Activated naive CD4-positive, alpha-beta T cell treated with Interleukin-2 at 50 U/mL for 16 hours (primary cell): ENCODE data around the gene TENT5D.
"Not testable (repeated sequence)": the region's sequence is repeated elsewhere in the genome, so short reads cannot be mapped to it uniquely, and the experiment has no call there.

Experiments
- DNase-seq: peaks from one replicate; pipeline ENCODE4 v3.0.0-alpha.2; 2020

TENT5D gene

DNA sequence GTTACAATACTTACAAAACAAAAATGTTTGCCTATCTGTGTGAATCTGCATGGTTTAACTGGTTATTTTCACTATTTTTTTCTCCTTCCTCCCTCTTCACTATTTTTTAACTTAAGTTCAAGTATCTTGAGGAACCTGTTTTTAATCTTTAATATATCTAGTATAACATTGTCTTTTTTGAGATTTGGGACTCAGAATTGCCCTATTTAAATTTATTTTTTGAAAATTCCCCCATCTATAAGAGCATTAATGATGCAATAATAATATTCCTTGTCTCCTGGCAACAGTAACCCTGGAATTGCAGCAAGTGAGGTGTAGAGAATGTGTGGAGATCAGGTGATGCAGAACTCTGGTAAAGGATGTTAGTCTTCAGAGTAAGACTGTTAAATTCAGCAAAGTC is at the start of gene TENT5D:
TENT5D (plus strand) TSS at position 301 of the 400 bp plus-strand sequence. CDS start 22,093 bp downstream, outside the sequence.
- no peak for DNase-seq

DNA sequence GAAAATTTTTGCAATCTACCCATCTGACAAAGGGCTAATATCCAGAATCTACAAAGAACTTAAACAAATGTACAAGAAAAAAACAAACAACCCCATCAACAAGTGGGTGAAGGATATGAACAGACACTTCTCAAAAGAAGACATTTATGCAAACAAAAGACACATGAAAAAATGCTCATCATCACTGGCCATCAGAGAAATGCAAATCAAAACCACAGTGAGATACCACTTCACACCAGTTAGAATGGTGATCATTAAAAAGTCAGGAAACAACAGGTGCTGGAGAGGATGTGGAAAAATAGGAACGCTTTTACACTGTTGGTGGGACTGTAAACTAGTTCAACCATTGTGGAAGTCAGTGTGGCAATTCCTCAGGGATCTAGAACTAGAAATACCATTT is 34.6 kb upstream of the TENT5D start:
- not testable (repeated sequence) for DNase-seq

DNA sequence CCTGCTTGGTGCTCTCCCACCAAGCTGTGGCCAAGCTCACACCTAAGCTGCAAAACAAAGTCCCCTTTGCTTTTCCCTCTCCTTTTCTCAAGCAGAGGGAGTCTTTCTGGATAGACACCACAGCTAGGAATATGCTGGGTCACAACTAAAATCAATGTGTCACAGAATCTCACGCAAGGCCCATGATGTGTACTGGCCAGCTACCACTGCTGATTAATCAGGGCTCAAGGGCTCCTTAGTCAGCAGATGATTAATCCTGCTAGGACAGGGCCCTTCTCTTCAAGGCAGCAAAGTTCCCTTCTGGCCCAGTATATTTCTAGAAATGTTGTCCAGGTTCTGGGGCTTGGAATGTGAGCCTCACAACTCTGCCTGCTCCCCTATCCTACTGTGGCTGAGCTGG is 32.0 kb upstream of the TENT5D start:
- DNase-seq, result no peak

DNA sequence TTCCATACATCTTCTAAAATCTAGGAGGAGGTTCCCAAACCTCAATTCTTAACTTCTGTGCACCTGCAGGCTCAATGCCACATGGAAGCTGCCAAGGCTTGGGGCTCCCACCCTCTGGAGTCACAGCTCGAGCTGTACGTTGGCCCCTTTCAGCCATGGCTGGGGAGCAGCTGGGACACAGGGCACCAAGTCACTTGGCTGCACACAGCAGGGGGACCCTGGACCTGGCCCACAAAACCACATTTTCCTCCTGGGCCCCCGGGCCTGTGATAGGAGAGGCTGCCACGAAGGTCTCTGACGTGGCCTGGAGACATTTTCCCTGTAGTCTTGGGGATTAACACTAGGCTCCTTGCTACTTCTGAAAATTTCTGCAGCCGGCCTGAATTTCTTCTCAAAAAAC is 8.2 kb upstream of the TENT5D start:
- no peak for DNase-seq

DNA sequence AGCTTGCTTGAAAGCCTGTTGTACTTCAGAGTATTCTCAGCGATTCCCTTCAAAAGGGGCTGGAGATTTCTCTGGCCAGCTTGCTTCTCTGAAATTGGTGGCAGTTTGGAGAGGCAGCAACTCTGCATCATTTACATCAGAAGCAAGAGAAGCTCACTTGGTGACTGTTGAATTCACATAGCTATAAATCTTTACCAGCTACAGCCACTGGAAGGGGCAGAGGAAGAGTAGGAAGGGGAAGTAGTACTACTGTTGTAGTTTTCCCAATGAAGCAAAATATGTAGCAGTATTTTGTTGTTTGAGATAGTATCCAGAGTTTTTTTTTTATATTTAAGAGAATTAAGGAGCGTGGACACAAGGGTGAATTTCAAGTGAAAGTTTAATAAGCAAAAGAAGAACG is 2.8 kb downstream of the TENT5D start:
- DNase-seq, result no peak

DNA sequence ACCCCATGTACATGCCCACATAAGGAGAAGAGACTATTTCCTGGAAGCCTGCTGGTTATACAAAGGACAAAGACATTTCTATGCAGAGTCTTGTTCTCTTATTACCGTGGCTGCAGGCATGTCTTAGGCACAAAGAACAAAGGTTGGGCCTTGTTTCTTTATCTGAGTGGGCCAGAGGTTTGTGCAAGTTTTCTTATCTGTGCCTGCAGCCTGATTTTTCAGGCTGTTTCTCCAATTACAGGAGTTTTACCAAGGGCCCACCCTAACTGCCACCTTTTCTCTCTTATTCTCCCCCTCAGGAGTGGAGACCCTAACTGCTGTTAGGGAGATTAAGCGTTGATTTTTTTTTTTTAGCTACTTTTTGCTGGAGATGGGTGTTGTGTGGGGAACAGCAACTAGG is 3.5 kb downstream of the TENT5D start:
- no peak for DNase-seq

DNA sequence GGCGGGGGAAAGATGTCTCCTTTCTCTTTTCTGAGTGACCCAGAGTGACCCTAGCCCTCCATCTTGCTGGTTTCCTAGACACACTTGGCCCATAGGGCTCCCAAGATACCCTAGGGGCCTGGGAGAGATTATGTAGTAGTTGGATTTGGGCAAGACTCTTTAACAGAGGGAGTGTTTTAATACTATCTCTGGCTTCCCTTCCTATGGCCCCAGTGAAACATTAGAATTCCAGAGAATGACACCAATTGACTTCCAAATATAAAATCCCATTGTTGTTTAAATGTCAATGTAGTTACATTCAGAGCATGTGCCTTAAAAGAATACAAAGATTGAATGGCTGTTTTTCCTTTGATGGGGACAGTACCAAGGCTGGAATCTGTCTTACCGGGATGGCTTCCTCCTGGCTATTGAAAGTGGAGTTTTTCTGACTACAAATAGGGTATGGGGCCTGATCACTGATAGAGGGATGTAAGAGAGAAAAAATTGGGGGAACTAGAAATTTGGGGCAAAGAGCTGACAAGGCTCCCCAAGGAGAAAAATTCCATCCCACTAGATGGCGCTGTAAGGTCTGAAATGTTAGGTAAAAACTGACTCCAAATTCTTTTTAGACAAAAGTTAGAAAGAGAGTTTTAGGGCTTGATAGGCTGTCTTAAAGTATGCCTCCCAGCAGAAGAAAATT is 10.7 kb downstream of the TENT5D start:
- no peak for DNase-seq

DNA sequence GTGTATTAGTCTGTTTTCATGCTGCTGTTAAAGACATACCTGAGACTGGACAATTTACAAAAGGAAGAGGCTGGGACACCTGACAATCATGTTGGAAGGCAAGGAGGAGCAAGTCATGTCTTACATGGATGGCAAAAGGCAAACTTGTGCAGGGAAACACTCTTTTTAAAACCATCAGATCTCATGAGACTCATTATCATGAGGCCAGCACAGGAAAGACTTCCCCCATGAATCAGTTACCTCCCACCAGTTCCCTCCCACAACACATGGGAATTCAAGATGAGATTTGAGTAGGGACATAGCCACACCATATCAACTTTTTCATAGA is 11.2 kb downstream of the TENT5D start:
- DNase-seq, result no peak

DNA sequence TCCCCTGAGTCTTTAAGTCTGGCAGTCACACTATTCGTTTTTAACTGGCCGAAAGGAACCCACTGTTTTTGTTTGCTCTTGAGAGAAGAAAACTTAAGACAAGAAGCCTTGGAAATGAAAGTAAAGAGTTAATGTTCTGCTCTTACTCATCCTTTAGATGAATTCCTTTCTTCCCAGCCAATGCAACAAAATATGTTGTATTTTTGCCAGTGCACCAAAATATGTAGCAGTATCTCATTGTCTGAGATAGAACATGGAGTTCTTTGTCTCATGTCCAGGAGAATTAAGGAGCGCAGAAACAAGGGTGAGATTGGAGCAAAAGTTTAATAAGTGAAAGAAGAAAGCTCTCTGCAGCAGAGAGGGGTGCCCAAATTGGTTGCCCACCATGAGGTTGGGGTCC is 12.2 kb downstream of the TENT5D start:
- no peak for DNase-seq

DNA sequence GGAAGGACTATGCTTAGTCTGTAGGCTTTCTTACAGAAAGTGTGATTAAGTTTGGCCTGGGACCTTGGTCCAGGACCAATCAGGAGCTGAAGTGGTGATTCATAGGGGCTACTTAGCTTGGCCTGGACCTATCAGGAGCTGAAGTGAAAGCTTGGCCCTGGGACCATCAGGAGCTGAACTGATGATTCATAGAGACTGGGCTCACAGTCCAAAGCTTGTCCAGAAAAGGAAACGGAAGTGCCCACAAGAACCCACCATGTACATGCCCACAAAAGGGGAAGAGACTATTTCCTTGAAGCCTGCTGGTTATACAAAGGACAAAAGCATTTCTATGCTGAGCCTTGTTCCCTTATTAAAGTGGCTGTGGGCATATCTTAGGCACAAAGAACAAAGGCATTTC is 12.6 kb downstream of the TENT5D start:
- no peak for DNase-seq

DNA sequence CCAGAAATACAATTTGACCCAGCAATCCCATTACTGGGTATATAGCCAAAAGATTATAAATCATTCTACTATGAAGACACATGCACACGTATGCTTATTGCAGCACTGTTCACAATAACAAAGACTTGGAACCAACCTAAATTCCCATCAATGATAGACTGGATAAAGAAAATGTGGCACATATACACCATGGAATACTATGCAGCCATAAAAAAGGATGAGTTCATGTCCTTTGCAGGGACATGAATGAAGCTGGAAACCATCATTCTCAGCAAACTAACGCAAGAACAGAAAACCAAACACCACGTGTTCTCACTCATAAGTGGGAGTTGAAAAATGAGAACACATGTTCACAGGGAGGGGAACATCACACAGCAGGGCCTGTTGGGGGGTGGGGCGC is 47.9 kb downstream of the TENT5D start:
- DNase-seq, result not testable (repeated sequence)

DNA sequence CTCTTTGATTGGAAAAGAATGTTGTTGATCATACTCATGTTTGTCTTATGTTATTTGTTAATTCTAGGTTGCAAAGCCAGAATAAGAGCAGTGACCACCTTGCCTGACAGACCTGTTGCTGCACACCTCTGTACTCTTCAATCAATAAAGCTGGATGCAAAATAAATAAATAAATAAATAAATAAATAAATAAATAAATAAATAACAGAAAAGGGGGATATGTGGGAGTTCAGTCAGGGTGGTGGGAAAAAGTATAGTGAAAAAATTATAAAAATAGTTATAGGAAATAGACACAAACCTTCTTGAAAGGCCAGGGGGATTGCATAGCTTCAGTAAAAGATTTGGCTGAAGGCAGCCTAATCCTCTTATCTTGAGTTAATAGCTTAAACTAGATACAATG is 51.3 kb downstream of the TENT5D start:
- DNase-seq, result no peak

DNA sequence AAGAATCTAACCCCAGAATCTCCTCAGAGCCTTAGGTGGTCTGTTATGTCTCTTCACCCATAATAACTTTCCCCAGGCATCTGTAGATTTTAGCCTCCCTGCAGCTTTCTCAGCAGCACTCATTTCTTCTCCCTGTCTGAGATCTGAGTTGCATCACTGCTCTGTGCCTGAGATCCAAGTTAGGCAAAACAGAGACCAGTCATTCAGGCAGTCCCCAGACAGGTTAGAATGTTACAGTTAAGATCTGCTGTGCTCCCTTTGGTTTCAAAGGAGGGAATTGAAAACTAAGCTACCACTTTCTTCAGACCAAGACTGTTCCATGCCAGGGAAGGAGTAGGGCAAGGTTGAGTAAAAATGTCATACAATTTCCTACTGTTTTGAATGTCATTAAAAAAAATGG is 65.3 kb downstream of the TENT5D start:
- DNase-seq, result no peak

DNA sequence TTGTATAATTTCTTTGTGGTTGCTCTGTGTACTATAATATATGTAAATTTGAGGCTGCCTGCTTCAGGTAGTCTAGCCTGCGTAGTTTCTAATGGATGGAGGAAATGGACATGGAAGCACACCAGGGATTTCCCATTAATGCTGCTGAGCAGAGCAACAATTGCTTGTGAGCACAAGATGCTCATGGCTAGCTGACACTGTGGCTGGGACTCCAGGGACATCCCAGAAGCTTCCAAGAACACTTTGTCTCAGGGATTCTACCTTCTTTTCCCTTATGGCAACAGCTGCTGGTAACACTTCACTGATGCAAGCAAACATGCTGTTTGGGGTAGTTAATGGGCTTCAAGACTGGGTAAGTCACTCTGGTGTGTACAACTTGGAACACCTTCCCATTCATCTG is 66.1 kb downstream of the TENT5D start:
- no peak for DNase-seq

DNA sequence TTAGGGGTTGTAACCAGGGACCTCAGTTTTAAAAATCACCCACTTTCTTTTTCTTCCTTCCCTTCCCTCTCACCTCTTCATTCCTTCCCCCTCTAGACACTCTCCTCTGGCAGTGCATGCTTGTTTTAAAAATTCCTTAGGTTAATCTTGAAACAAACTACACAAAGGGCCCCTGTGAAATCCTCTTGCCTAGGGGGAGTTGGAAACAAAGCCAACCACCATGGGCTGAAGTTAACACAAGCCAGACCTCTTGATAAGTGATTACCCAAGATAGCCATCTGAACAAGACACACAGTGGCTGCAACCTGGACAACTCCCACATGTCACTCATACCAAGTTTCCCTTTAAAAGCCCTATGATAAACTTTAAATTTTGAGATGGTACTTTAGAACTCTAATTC is 68.9 kb downstream of the TENT5D start:
- DNase-seq, result no peak
